ENCODE data around the gene ZNF608.

The ZNF608 gene

GRCh38 chr5:124789104-124789605, 42.7 kb upstream of the ZNF608 start:
- no peak for TF ChIP-seq CTCF (IDR thresholded peaks at IDR 0.05; ENCODE audit: low read depth, low read length)
- H3K9me3 ChIP-seq (ENCODE audit: severe bottlenecking) = no peaks in the 10 kb centered on the region
- no peak for DNase-seq
- no peak overlapping the region for H3K27ac ChIP-seq
- H3K4me3 ChIP-seq (ENCODE audit: low read depth, low read length) = no peak overlapping the region
- no peaks in the 10 kb centered on the region for H3K36me3 ChIP-seq
- H3K27me3 ChIP-seq (ENCODE audit: insufficient read depth, low read depth, severe bottlenecking) = no peaks in the 10 kb centered on the region

- no peak for DNase-seq
Measured at GRCh38 chr5:124783794-124784193, 37.4 kb upstream of the ZNF608 start.

GRCh38 chr5:124783285-124783684, 36.8 kb upstream of the ZNF608 start:
- no peaks in the 10 kb centered on the region for H3K27me3 ChIP-seq (ENCODE audit: insufficient read depth, low read depth, severe bottlenecking)
- no peaks in the 10 kb centered on the region for H3K9me3 ChIP-seq (ENCODE audit: severe bottlenecking)
- TF ChIP-seq CTCF (IDR thresholded peaks at IDR 0.05; ENCODE audit: low read depth, low read length) = no peak
- no peak overlapping the region for H3K27ac ChIP-seq
- DNase-seq = no peak
- no peaks in the 10 kb centered on the region for H3K36me3 ChIP-seq
- H3K4me3 ChIP-seq (ENCODE audit: low read depth, low read length) = no peak overlapping the region

More at GRCh38 chr5:124783794-124784193, 37.4 kb upstream of the ZNF608 start:
- H3K4me3 ChIP-seq (ENCODE audit: low read depth, low read length) = no peak overlapping the region
- H3K36me3 ChIP-seq = no peaks in the 10 kb centered on the region
- no peaks in the 10 kb centered on the region for H3K9me3 ChIP-seq (ENCODE audit: severe bottlenecking)
- no peak for TF ChIP-seq CTCF (IDR thresholded peaks at IDR 0.05; ENCODE audit: low read depth, low read length)
- no peaks in the 10 kb centered on the region for H3K27me3 ChIP-seq (ENCODE audit: insufficient read depth, low read depth, severe bottlenecking)
- no peak overlapping the region for H3K27ac ChIP-seq

- Histone ChIP-seq H3K27ac (no peak overlapping the region), H3K36me3 (no peaks in the 10 kb centered on the region), H3K27me3 (ENCODE audit: insufficient read depth, low read depth, severe bottlenecking) (no peaks in the 10 kb centered on the region), H3K4me3 (ENCODE audit: low read depth, low read length) (no peak overlapping the region), H3K9me3 (ENCODE audit: severe bottlenecking) (no peaks in the 10 kb centered on the region)
- no peak for TF ChIP-seq CTCF (IDR thresholded peaks at IDR 0.05; ENCODE audit: low read depth, low read length)
- DNase-seq = no peak
Measured at GRCh38 chr5:124782262-124782661, 35.8 kb upstream of the ZNF608 start.

- Histone ChIP-seq H3K4me3 (ENCODE audit: low read depth, low read length) (no peak overlapping the region), H3K27me3 (ENCODE audit: insufficient read depth, low read depth, severe bottlenecking) (no peaks in the 10 kb centered on the region), H3K27ac (no peak overlapping the region), H3K9me3 (ENCODE audit: severe bottlenecking) (no peaks in the 10 kb centered on the region), H3K36me3 (no peaks in the 10 kb centered on the region)
- DNase-seq = no peak
- TF ChIP-seq CTCF (IDR thresholded peaks at IDR 0.05; ENCODE audit: low read depth, low read length) = no peak
Measured at GRCh38 chr5:124780011-124780410, 33.6 kb upstream of the ZNF608 start.
